Spleen (tissue), 11 donors: ENCODE data around the gene PRRG2. TPM values are rescaled to one million over a fixed set of nuclear protein-coding genes. Genes with fewer than 3 reads are reported as not detected.
A peak's percentile ranks its signal among the peaks of the same experiment; 100 is the strongest.

ENCODE experiments used
- DNase-seq: peaks from one replicate; pipeline ENCODE4 v3.0.0-alpha.2; 2020
- H3K27ac ChIP-seq, 8 donors: fragments of 200-600 bp; sonication (generic) in 7 of 8; 1 replicate in 4 of 8; 2 replicates in 4 of 8; pipeline versions ENCODE4 v1.5.0 to v1.8.0; 2016 to 2021; ENCODE audit warnings: inconsistent platforms in 4 of 8, mild to moderate bottlenecking in 4 of 8, moderate library complexity in 1 of 8
- H3K27me3 ChIP-seq, 7 donors: fragments of 200-600 bp; sonication (generic) in 6 of 7; replicated peaks in 1 of 7; 1 replicate in 4 of 7; 2 replicates in 3 of 7; pipeline versions ENCODE4 v1.5.0 to v1.8.0; 2016 to 2021; ENCODE audit warnings: inconsistent platforms in 3 of 7, mild to moderate bottlenecking in 1 of 7
- H3K36me3 ChIP-seq, 6 donors: fragments of 200-600 bp; sonication (generic) in 5 of 6; 1 replicate in 4 of 6; 2 replicates in 2 of 6; pipeline versions ENCODE4 v1.5.0 to v1.8.0; 2016 to 2021; ENCODE audit warnings: inconsistent platforms in 2 of 6
- H3K4me1 ChIP-seq, 6 donors: fragments of 200-600 bp; sonication (generic) in 5 of 6; 1 replicate in 3 of 6; 2 replicates in 3 of 6; pipeline versions ENCODE4 v1.5.0 to v1.8.0; 2016 to 2021; ENCODE audit warnings: inconsistent platforms in 3 of 6
- H3K4me3 ChIP-seq, 8 donors: fragments of 200-600 bp; sonication (generic) in 7 of 8; 1 replicate in 4 of 8; 2 replicates in 4 of 8; pipeline versions ENCODE4 v1.5.0 to v1.8.0; 2016 to 2021; ENCODE audit warnings: inconsistent platforms in 4 of 8, mild to moderate bottlenecking in 4 of 8, moderate library complexity in 2 of 8
- H3K9me3 ChIP-seq, 8 donors: fragments of 200-600 bp; sonication (generic) in 7 of 8; 1 replicate in 4 of 8; 2 replicates in 4 of 8; pipeline versions ENCODE4 v1.5.0 to v1.8.0; 2016 to 2021; ENCODE audit warnings: inconsistent platforms in 4 of 8
- POLR2A ChIP-seq, 3 donors: fragments of 450-650 bp; IDR thresholded peaks; one replicate each; pipeline ENCODE4 v1.5.1; 2017; ENCODE audit warnings: antibody characterized with exemption in 3 of 3, mild to moderate bottlenecking in 1 of 3
- POLR2AphosphoS5 ChIP-seq, 3 donors: sonication (generic); formaldehyde crosslinking; IDR thresholded peaks; one replicate each; pipeline ENCODE4 v1.5.1; 2017; ENCODE audit warnings: antibody characterized with exemption in 3 of 3
- WGBS, 5 donors: extraction: QIAGEN DNeasy Blood & Tissue Kit in 3 of 5; methylation state at CpG; one replicate each; pipeline versions ENCODE4 v1.1.5 to v1.1.7; 2013 to 2018; 5-methylcytosine and 5-hydroxymethylcytosine counted together
- intact Hi-C: fragments of 100-400 bp; cut with DNase I; formaldehyde crosslinking; loops from one replicate; pipeline ENCODE4 v1.15.0; 2023; ENCODE audit warnings: low total_unique reads
- polyA plus RNA-seq, 3 donors: library from polyadenylated mRNA; stranded (reverse); fragments of 200-250 nt; gene quantifications; one replicate each; pipeline ENCODE4 v1.2.1, GENCODE V29; 2013
- total RNA-seq, 7 donors: library from RNA; depleted of rRNA in 3 of 7; stranded (reverse); fragments of >200 nt in 3 of 7; fragmentation: NEBNext Ultra II Directional in 4 of 7; extraction: Animal tissue kit (Norgen Biotek cat#: 25700) in 4 of 7; gene quantifications; one replicate each; pipeline versions ENCODE4 v1.1.0 to v1.2.1, GENCODE V29; 2016 to 2021
- TF ChIP-seq, protein P1 (sequence below), 11 experiments: fragments of 200-600 bp in 7 of 11; fragments of 450-650 bp in 4 of 11; sonication (generic) in 4 of 11; IDR thresholded peaks in 8 of 11; conservative IDR thresholded peaks in 3 of 11; 1 replicate in 7 of 11; 2 replicates in 4 of 11; pipeline versions ENCODE4 v1.4.0 to v1.8.0; 2016 to 2021; ENCODE audit warnings: antibody characterized with exemption in 11 of 11, inconsistent platforms in 4 of 11, mild to moderate bottlenecking in 1 of 11
- donor health status: healthy with polysubstance abuse.
- donor health status: DM: no; HTN: no; CAD: no; lungs with moderate emphysema.
- donor health status: DM: no; HTN: no; CAD: no.
- donor health status: Bipolar disorder and iron deficiency.
- donor health status: healthy.
- donor health status: DM: no; HTN: no; CAD: no.
- donor health status: DM: yes; HTN: yes; CAD: no.

The PRRG2 gene
- total and polyA plus RNA-seq, 10 donors, result 0.37 to 7.9 (median 1.3) TPM

DNA sequence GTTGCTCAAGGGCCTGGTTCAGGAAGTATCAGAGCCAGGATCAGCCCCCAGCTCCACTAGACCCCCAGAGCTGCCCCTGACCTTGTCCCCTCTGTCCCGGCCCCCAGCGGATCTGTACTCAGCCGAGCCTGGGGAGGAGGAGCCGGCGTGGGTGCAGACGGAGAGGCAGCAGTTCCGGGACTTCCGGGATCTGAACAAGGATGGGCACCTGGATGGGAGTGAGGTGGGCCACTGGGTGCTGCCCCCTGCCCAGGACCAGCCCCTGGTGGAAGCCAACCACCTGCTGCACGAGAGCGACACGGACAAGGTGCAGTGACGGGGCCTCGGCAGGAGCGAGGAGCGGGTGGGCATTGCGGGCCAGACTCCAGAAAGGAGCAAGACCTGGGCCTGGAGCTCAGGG lies 38.7 kb upstream of the PRRG2 start:
- TF ChIP-seq POLR2AphosphoS5 (IDR thresholded peaks at IDR 0.05), result peak in 1 of 3 donors; percentile 36
- no peak for TF ChIP-seq POLR2A (IDR thresholded peaks at IDR 0.05)
- Histone ChIP-seq H3K36me3 (peaks cover 0 to 66% (median 9%) of the 10 kb centered on the region in 6 donors), H3K4me1 (peaks cover 1 to 26% (median 14%) of the 10 kb centered on the region in 6 donors), H3K27ac (no peak overlapping the region), H3K9me3 (no peaks in the 10 kb centered on the region), H3K4me3 (no peak overlapping the region), H3K27me3 (no peaks in the 10 kb centered on the region)
- no peak for DNase-seq
- 89 to 95% (median 94%) methylated on average over 16 of the region's 16 CpGs for WGBS, 5 donors
- intact Hi-C loops, result no loop called here

DNA sequence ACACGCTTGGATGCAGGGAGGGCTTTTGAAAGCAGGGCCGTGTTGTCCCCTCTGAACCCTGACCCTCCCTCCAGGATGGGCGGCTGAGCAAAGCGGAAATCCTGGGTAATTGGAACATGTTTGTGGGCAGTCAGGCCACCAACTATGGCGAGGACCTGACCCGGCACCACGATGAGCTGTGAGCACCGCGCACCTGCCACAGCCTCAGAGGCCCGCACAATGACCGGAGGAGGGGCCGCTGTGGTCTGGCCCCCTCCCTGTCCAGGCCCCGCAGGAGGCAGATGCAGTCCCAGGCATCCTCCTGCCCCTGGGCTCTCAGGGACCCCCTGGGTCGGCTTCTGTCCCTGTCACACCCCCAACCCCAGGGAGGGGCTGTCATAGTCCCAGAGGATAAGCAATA lies 38.1 kb upstream of the PRRG2 start:
- 75 to 92% (median 91%) methylated on average over 5 to 14 of the region's 14 CpGs for WGBS, 5 donors
- Histone ChIP-seq H3K4me1 (peaks cover 0 to 21% (median 10%) of the 10 kb centered on the region in 6 donors), H3K9me3 (no peaks in the 10 kb centered on the region), H3K27me3 (no peaks in the 10 kb centered on the region), H3K36me3 (peaks cover 0 to 61% (median 9%) of the 10 kb centered on the region in 6 donors), H3K4me3 (no peak overlapping the region), H3K27ac (no peak overlapping the region)
- TF ChIP-seq, protein P1, sequence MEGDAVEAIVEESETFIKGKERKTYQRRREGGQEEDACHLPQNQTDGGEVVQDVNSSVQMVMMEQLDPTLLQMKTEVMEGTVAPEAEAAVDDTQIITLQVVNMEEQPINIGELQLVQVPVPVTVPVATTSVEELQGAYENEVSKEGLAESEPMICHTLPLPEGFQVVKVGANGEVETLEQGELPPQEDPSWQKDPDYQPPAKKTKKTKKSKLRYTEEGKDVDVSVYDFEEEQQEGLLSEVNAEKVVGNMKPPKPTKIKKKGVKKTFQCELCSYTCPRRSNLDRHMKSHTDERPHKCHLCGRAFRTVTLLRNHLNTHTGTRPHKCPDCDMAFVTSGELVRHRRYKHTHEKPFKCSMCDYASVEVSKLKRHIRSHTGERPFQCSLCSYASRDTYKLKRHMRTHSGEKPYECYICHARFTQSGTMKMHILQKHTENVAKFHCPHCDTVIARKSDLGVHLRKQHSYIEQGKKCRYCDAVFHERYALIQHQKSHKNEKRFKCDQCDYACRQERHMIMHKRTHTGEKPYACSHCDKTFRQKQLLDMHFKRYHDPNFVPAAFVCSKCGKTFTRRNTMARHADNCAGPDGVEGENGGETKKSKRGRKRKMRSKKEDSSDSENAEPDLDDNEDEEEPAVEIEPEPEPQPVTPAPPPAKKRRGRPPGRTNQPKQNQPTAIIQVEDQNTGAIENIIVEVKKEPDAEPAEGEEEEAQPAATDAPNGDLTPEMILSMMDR (IDR thresholded peaks at IDR 0.05 in 8 of 11, conservative IDR thresholded peaks at IDR 0.05 in 3 of 11), result no peak
- TF ChIP-seq POLR2AphosphoS5 (IDR thresholded peaks at IDR 0.05) (no peak), POLR2A (IDR thresholded peaks at IDR 0.05) (no peak)
- DNase-seq, result no peak
- intact Hi-C loops, result no loop called here

DNA sequence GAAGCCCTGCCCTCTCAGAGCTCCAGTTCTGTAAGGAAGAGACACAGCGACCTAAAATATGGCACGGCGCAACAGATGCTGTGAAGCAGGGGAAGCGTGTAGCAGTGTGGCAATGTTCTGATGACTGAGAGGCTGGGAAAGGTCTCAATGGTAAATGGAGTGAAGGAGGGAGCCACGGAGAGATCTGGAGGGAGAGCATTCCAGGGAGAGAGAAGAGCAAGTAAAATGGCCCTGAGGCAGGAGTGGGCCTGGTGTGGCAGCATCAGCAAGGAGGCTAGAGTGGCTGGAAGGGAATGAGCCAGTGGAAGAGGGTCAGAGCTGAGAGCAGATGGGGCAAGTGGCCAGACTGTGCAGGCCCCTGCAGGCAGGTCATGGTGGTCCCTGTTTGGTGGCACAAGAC lies 37.0 kb upstream of the PRRG2 start:
- H3K9me3 ChIP-seq, result no peaks in the 10 kb centered on the region
- intact Hi-C loops, result no loop called here
- peaks cover 0 to 22% (median 10%) of the 10 kb centered on the region in 6 donors for H3K4me1 ChIP-seq
- no peak overlapping the region for H3K27ac ChIP-seq
- DNase-seq, result no peak
- TF ChIP-seq POLR2AphosphoS5 (IDR thresholded peaks at IDR 0.05) (no peak), POLR2A (IDR thresholded peaks at IDR 0.05) (no peak)
- TF ChIP-seq, protein P1 (IDR thresholded peaks at IDR 0.05 in 8 of 11, conservative IDR thresholded peaks at IDR 0.05 in 3 of 11), result no peak
- H3K4me3 ChIP-seq, result no peak overlapping the region
- H3K36me3 ChIP-seq, result peaks cover 0 to 49% (median 5%) of the 10 kb centered on the region in 6 donors
- H3K27me3 ChIP-seq, result no peaks in the 10 kb centered on the region
- 57 to 67% (median 63%) methylated on average over 5 of the region's 5 CpGs for WGBS, 5 donors

DNA sequence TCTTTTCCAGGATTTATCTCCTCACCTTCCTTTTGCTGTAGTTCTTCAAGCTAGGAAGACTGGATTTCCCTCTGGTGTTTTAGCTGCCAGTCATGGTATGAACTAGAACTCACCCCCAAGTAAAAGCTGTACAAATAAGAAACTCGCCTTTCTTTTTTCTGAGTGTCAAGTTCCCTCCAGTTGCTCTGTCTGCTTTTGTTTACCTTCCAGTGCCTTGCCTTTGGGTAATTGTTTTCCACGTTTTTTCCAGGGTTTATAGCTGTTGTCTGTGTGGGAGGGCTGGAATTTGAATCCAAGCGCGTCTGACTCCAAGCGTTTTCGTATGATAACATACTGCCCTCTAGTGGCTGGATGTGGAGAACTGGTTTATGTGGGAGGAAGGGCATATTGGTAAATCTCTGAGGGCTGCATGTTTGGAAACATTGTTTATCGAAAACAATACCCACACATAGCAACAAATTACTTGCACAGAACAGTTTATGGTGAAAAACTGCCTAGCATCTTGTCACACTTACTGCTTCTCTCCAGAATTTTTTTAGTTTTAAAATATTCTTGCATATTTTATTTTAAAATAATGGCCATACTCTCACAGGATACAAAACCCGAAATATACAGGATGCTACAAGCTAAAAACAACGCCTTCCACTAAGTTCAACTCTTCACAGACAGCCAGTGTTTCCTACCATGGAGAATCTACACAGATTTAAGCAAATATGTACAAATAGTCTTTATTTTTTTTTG lies 34.1 kb upstream of the PRRG2 start:
- DNase-seq, result no peak
- Histone ChIP-seq H3K9me3 (no peaks in the 10 kb centered on the region), H3K27ac (no peak overlapping the region), H3K36me3 (peaks cover 0 to 35% (median 1%) of the 10 kb centered on the region in 6 donors), H3K4me1 (peaks cover 0 to 39% (median 13%) of the 10 kb centered on the region in 6 donors), H3K4me3 (no peak overlapping the region), H3K27me3 (no peaks in the 10 kb centered on the region)
- 9 to 18% (median 11%) methylated on average over 9 of the region's 9 CpGs for WGBS, 5 donors
- TF ChIP-seq, protein P1 (IDR thresholded peaks at IDR 0.05 in 8 of 11, conservative IDR thresholded peaks at IDR 0.05 in 3 of 11), result peak; percentile 72 to 94 (median 91)
- TF ChIP-seq POLR2AphosphoS5 (IDR thresholded peaks at IDR 0.05) (peak in 1 of 3 donors; percentile 40), POLR2A (IDR thresholded peaks at IDR 0.05) (no peak)
- intact Hi-C loops, result loop anchor here (2.0 kb wide), 1 partner anchor 44 kb away; no protein-coding TSS in a partner anchor
